ENCODE measurements around the gene MLLT1.

The MLLT1 gene

DNA sequence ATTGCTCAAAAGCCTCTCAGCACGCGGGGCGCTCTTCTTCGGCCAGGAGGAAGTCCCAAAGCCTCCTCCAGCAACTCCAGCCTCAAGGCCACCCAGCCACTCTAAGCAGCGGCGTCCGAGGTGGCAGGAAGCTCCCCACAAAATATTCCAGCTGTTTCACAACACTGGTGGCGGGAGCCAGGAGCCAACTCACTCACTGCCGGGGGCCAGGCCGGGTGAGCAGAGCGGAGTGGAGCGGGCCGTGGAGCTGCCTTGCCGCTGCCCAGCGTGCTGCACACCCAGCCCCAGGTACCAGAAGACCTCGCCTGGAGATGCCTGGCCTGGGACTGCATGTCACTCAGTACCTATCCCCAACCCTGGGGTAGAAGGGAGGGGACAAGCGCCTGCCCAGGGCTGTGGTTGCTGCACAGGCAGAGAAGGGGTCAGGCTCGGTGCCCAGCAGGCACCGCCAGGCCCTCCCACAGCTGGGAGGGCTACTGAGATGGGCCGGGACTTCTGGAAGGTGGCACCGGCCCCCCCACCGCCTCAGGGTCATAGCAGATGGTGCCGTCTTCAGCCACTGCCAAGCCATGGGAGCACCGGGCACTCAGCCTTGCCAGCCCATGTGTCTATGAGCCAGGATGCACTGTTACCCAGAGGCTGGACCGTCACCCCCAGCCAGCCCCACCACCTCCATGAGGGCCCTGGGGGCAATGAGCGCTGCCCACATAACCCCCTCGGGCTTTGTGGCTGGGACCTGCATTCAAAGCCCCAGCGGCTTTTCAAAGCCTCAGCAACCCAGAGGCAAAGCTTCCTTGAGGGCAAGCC, 59.2 kb downstream of the MLLT1 start:
- no peak for DNase-seq

DNA sequence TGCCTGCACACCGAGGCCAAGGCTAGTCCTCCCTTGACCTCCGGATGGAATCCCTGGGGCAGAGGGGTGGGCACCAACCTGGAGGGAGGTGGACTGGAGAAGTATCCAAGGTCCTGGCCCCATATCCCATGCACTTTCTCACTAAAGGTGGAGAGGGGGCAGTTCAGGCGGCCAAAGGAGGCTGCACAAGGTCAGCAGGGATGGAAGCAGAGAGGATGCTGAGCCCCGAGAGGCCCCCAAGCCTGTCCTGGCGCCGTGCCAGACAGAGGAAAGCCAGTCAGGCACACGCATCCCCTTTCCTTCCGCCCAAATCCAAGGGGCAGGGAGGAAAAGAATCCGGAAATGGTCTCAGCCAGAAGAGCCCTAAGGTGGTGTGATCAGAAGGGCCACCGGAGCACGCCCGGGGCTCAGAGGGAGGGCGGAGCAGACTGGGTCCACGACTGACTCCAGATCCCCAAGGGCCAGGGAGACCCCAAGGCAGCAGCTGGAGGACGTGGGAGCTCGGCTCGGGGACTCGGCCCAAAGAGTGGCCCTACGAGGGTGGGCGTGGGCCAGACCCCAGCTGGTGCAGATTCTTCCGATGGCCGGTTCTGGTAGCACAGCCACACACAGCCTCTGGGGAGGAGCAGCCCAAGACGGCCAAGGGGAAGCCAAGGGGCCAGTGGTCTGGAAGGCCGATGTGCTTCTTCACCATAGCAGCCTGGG, 60.0 kb downstream of the MLLT1 start:
- DNase-seq, result no peak

DNA sequence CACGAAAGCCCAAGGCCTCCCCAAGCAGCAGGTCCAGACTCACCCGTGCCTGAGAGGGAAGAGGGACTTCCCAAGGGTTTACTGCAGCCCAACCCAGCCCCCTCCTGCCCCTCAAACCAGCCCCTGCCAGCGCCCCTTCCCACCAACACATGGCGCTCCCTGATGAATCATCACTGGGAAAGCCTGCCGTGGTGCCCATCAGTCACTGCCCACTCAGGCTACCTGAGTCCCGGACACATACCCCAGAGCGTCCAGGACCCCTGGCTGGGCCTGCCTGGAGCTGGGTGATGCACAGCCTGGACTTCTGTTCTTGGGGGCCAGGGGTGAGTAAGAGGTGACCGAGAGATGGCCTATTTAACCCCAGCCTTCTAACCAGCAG, 60.6 kb downstream of the MLLT1 start:
- DNase-seq, result no peak

DNA sequence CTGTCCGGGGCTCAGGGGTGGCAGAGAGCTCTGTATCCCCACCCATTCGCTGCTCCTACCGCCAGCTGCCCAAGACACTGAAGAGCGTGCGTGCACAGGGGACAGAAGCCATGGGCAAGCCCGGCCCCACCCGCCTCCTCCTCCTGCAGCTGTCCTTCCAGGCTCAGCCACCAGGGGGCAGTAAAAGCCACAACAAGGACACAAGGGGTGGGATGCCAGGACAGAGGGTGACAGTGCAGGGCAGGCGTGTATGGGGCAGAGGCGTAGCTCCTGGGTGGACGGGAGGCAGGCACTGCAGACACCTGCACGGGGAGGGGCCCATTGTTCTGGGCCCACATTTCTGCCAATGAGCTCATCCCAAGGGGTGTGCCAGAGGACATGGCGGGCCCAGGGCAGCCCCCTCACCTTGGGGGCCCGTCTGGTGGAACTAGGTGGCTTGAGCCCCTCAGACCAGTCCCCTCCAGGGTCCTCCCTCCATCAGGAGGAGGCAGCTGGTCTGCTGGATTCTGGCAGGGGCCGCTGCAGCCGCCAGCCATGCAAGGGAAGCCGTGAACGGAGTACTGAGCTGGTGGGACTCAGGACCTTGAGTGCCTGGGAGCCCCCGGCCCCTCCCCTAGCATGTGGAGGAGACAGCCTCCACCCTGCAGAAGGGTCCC, 61.2 kb downstream of the MLLT1 start:
- peak; percentile 53 to 54 for DNase-seq

DNA sequence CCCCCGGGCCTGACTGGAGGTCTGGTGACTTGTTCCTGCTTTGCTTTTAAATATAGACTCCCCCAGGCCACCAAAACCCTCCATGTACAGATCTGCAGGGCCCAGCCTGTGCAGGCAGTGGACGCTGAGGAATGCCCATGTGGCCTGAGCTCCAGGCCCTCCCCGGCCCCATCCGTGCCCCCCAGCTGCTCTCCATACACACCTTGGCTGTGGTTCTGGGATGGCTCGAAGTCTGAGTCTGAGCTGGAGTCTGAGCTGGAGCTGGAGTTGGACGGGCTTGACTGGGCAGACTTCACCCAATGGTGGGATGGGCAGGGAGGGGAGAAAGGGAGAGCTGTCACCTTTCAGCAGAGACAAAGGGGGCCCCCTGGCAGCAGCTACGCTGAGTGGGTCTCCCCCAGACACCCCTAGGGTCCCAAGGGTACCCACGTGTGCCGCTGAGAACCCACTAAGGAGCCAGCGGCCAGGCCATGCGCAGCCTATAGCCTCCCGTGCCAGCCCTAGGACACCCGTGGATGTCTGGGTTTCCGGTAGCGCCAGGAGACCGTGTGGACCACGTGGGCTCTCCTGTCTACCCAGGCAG, 61.9 kb downstream of the MLLT1 start:
- no peak for DNase-seq

DNA sequence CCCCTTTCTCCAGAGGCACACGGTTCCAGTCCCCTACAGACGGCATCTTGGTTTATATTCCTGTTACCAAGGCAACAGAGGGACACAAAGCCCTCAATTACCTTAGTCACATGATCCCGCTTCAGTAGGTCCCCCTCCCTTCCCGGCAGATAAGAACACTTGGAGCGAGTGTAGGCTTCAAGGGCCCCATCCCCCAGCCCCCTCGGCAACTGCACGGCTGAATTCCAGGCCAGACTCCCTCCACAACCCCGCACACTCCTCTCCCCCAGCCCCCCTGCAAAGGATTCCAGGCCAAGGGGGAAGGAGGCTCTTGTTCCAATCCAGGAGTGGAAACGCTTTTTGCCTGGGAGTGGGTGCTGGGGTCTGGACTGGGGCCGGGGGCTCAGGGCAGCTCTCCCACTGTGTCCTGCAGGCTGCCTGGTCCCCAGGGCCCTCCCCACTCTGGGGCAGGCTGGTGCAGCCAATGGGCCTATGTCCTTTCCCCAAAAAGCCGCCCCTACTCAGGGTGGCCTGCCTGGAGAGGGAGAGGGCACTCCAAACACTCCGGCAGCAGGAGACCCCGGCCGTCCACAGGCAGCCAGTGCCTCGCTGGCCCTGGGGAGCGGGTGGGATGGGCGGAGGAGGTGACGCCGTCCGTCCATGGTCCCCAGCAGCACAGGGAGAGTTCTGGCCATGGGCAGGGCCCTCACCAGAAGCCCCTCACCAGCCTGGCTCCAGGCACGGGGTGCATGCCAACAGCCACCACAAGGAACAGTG, 62.6 kb downstream of the MLLT1 start:
- DNase-seq, result peak; percentile 3 to 64

DNA sequence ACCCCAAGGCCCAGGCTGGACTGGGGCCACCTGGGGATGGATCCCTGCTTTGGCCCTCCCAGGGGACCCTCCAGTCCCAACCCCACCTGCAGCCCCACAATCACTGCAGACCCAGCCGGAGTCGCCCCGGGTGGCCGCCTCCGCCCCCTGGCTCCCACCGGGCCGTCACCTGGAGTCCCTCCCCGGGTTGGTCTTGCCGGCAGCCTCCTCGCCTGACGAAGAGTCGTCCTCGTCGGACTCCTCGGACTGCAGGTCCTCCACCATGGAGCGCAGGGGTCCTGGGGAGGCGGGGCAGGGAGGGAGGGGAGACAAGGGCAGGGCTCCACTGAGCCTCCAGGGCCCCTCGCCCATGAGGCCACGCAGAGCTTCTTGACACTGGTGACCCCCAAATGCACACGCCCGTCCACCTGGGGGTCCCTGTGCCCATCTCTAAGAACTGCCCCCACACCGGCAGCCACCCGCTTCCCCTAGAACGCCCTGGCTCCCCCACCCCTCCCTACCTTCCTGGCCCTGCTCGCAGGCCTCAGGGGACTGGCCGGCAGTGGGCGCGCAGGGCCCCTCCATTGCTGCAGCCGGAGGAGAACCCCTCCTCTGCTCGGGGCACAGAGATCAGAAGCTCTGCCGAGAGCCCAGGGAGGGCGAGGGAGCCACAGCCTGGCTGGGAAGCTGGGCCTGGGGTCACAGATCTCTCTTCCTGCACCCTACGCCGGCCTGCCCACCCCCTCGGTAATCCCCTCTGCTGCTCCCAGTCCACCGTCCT, 63.4 kb downstream of the MLLT1 start:
- DNase-seq, result no peak

DNA sequence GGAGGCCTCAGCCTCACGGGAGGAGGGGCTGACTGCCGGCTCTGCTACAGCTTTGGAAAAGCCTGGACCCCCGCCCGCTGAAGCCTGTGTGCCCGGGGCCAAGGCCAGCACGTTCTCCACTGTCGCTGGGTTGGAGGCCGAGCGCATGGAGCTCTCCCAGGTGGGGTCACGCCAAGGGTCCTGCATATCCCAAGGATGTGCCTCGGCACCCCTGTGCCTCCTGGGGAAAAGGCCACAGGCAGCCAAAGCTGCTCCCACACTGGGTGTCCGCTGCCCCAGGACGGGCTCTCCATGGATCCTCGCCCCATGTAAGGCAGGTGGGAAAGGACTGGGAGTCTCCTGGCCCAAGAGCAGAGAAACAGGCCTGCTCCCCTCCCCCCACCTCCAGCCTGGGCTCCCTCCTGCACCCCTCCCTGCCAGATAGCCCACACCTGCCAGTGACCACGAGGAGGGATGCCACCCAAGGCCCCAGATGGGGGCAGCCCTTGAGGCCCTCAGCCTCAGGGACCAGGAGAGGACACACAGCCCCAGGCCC, 64.0 kb downstream of the MLLT1 start:
- DNase-seq, result no peak

DNA sequence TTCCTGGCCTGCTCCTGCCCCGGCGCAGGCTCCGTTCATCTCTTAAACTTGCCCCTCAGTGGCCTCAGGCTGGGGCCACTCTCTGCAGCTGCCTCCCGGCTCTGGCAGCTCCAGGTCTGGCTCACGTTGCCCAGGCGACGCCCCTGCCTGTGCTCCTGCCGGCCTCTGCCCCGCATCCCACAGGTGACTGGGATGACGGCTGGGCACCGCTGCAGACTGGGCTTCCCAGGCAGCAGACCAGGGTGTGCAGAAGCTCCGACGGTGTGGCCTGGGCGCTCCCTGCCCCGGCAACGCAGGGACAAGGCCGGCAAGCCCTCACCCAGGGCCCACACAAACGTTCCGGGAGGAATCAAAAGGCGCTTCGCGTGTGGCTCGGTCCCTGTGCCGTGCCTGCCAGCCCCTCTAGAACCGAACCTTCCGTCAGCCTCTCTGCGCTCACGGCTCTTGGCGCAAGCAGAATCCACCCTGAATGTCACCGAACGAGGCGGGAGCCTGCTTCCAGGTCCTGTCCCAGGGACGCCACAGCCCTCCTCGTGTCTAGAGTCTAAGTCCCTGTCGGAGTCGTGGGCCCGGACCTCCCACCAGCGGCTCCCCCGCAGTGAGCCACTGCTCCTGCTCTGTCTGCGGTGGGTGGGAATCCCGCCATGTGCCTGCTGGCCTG, 64.8 kb downstream of the MLLT1 start:
- no peak for DNase-seq

DNA sequence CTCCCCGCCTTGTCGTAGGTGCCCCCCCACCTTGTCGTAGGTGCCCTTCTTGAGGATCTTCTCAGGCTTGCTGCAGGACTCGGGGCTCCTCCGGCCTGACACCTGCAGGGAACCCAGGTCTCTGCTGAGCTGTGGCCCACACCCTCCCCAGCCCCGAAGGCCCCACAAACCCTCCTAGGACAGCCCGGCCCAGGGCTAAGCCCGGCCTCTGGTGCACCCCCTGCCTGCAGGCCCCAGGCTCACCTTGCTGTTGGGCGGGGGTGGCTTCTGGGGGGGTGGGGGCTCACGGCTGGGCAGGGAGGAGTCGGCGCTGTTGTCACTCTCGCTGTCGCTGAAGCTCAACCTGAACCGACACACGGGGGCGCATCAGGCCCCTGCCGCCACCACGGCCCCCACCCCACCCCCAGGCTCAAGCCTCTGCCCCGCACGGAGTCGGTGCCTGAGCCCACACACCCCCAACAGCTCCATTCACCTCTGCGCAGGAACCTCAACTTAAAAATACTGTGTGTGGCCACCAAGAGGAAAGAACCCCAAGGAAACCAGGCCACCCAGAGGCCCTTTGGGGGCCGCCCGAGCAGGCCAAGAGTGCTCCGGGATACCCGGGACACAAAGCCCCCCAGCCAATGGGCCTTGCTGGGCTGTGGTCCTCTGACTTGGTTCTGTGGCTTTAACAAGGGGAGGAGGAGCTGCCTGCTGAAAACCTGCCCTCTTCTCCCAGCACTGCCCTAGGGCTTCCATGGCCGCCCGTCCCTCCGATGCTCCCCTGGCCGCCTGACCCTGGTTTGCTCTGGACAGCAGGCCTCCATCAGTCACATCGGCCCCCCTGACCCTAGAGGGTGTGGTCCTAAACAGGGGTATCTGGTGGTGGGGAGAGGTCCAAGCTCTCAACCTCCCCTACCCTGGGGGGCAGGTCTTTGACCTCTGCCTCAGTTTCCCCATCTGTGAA, 65.8 kb downstream of the MLLT1 start:
- no peak for DNase-seq

DNA sequence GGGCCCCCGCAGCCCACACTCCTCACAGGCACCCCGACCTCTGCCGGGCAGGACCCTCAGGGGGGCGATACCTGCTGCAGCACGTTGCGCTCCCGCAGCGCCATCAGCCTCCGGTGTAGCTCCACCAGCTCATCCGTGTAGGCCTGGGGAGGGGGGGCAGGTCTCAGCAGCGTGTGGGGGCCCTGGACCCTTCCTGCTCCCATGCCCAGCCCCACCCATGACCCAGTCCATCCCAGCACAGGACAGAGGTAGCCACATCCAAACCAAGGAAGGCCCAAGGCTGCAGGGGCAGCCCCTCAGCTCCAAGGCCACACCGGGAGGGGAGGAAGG, 66.5 kb downstream of the MLLT1 start:
- DNase-seq, result no peak

DNA sequence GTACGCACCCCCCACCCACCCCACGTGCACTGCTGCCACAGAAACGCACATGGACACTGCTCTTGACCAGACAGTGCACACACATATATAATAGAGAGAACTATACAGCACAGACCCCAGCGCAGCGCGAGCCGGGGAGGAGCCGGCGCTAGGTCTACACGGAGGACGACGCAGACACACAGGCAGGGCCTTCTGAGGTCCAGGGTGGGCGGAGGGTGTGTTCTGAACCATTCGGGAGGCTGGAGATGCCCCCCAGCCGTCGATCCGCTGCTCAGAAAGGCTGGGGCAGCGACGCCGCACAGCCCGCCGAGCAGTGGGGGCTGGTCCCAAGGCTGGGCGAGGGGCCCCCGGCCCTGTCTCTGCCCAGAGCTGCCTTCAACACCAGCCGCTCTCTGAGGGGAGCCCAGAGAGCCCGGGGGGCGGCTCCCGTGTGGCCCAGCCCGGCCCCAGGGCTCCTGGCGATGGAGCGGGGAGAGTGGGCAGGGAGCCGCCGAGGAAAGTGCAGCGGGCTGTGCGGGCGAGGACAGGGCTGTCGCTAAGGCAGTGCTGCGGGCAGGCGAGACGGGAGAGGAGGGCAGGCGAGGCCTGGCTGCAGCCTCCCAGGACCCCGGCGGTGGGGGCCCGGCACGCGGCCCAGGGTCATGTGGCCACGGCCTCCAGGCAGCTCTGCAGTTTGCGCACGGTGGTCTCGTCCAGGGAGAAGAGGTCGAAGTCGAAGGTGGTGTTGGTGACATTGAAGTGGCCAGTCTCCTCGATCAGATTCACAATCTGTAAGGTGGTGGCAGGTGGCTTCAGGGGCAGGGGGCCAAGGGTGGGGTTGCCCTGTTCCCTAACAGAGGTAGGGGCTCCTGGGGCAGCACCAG, 67.1 kb downstream of the MLLT1 start:
- no peak for DNase-seq

DNA sequence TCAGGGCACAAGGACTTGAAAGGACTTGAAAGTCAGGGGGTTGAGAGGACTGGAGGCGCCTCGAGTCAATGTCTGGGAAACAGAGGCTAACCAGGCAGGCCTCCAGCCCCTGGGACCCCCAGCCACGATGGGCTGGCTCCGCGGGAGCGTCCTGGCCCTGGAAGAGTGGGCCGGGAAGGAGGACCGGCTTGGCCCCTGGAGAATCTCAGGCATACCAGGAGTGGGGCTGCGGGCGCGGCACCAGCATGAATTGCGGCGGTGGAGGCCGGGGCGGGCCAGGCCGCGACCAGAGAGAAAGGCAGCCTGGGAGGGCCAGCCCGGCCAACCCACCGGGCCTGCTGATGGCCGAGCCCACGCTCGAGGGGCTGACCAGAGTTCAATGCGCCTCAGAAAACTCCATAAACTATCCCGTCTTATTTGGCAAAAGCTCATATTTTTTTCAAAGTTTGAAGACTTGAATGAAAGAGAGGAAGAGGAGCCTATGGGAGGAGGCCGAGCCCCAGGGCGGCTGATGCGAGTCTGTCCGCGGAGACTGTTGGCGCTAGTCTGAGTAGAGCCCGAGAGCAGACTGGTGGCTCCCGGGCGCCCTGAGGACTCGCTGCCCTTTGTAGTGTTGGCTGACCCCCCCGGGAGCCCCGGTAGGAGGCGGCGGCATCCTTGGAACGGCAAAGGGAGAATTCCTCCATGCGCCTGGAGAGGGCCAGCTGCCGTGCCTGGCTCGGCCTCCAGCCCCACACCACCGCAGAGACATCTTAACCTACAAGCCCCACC, 68.0 kb downstream of the MLLT1 start:
- no peak for DNase-seq

DNA sequence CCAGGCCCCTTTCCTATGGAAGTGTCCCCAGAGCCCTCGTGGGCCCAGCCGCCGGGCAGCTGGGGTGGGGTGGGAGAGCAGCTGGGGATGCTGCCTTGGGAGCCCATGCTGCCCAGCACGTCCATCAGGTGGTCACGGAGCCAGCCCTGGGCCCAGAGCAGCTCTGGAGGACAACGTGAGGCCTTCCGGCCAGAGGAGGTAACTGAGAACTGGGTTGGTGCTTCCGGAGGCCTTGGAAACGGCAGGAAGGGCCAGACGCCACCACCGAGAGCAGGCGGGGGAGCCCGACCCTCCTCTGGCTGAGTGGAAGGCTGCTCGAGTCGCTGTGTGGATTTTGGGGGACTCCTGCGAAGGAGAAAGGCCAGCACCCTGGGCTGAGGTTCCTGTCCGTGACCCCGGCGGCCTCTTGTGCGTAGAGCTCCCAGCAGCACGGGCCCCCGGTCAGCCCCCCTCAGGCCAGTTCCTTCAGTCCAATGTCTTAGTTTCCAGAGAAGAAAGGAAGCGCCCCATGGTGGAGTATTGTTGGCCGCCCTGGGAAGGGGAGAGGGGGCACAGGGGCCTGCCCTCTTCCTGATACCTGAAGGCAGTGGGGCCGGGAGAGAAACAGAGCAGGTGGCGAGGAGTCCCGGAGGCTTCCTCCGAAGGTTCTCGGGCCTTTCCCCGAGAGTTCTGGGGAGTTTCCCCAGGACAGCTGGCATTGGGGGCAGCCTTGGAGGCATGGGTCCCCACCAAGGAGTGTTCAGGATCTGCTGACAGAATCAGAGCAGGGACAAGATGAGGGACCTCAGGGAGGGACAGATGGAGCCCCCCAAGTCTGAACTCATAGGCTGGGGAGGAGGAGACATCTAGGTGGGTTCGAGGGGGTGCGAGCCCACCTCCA, 68.8 kb downstream of the MLLT1 start:
- DNase-seq, result no peak

DNA sequence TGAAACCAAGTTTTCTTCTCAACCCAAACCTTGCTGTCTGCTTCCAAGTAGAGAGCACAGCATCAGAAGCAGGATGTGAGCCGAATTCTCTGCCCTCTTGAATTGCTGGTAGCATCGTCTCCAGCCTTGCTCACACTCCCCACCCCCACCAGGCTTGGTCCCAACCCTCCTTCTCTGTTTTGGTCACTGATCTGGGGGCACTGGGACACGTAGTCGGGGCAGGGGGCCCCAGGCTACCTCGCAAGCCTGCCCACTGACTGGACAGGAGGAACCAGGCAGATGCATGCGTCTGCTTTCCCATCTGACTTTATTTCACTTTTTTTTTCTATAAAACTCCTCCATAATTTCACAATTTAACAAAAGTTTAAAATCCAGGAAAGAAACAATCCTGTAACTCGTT, 69.7 kb downstream of the MLLT1 start:
- DNase-seq, result no peak

DNA sequence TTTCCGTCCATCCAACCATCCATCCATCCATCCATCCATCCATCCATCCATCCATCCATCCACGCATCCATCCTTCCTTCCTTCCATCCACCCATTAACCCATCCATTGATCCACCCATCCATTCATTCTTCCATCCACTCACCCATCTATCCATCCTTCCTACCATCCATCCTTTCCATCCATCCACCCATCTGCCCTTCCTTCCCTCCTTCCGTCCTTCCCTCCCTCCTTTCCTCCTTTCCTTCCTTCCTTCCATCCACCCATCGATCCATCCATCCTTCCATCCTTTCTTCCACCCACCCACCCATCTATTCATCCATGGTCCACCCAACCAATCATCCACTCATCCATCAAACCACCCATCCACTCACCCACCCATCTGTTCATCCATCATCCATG, 70.1 kb downstream of the MLLT1 start:
- DNase-seq, result no peak

DNA sequence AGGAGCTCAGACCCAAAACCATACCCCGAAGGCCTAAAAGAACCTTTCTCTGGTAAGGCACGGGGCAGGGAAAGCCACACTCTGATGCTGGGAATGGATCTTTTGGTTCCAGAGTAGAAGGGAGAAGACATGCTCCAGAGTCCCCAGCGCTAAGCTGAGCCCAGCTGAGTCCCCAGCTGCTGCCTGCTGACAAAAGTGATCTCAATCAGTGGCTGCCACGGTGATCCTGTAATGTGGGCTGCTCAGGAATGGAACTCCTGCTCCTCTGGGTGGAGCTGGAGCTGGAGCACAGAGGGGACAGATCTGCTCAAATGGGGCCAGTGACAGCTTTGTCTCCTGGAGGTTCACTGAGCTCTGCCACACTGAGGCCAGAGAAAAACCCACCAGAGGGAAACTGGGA, 70.5 kb downstream of the MLLT1 start:
- no peak for DNase-seq

Data from NCI-H187 (cell line).